Activated CD4-positive, alpha-beta T cell treated with anti-CD3 and anti-CD28 coated beads for 36 hours (primary cell): Measurements from ENCODE around the gene TTC34. TPM values are rescaled to one million over a fixed set of nuclear protein-coding genes. Genes with fewer than 3 reads are reported as not detected.
"Not testable (repeated sequence)": the region's sequence is repeated elsewhere in the genome, so short reads cannot be mapped to it uniquely, and the experiment has no call there.

Experiments used
- ATAC-seq: fragments of 200-7000 bp; cut with Tn5 transposase; one replicate; pipeline ENCODE4 v1.10.0; 2021; ENCODE audit warnings: mild to moderate bottlenecking, moderate library complexity
- CTCF ChIA-PET: fragments of 350-600 bp; sonication (Branson Sonifier 250); formaldehyde crosslinking; loops from one replicate; lab custom pipeline; 2021; ENCODE audit warnings: antibody characterized with exemption; lab: Charles Lee
- POLR2A ChIA-PET: fragments of 350-600 bp; sonication (Branson Sonifier 250); formaldehyde crosslinking; loops from one replicate; lab custom pipeline; 2021; ENCODE audit warnings: antibody characterized with exemption, inconsistent platforms; lab: Charles Lee
- DNase-seq: peaks from one replicate; pipeline ENCODE4 v3.0.0-alpha.2; 2020
- H3K27ac Mint-ChIP-seq: one replicate; pipeline ENCODE4 v1.8.0; 2021; ENCODE audit warnings: mixed read lengths
- H3K27me3 Mint-ChIP-seq: one replicate; pipeline ENCODE4 v1.8.0; 2021; ENCODE audit warnings: mixed read lengths
- H3K36me3 Mint-ChIP-seq: one replicate; pipeline ENCODE4 v1.8.0; 2021; ENCODE audit warnings: low read depth, mixed read lengths
- H3K4me1 Mint-ChIP-seq: one replicate; pipeline ENCODE4 v1.8.0; 2021; ENCODE audit warnings: mixed read lengths
- H3K4me3 Mint-ChIP-seq: one replicate; pipeline ENCODE4 v1.8.0; 2021; ENCODE audit warnings: mild to moderate bottlenecking, moderate library complexity, mixed read lengths
- H3K9me3 Mint-ChIP-seq: one replicate; pipeline ENCODE4 v1.8.0; 2021; ENCODE audit warnings: low read depth, mixed read lengths
- intact Hi-C, 2 experiments: fragments of 100-400 bp; cut with DNase I in 1 of 2; cut with micrococcal nuclease in 1 of 2; formaldehyde crosslinking; loops; one replicate each; pipeline versions ENCODE4 v1.14.2 to v1.15.1; 2022 to 2024; cut with DNase I, micrococcal nuclease
- total RNA-seq, 2 experiments: library from RNA; stranded (reverse); gene quantifications; one replicate each; pipeline ENCODE4 v1.2.3, GENCODE V29; 2021

Gene TTC34
- total RNA-seq, 2 experiments from 2014 or later, result 1.3 TPM

- H3K27ac Mint-ChIP-seq, POLR2A ChIA-PET, H3K9me3 Mint-ChIP-seq, CTCF ChIA-PET, H3K4me3 Mint-ChIP-seq, H3K4me1 Mint-ChIP-seq, H3K36me3 Mint-ChIP-seq, ATAC-seq, DNase-seq: not testable (repeated sequence)
- intact Hi-C loops, result loop anchor here in 1 of 2 experiments (5.0 kb wide), 1 partner anchor 348 kb away; no protein-coding TSS in a partner anchor
- peaks cover 11% of the 10 kb centered on the region for H3K27me3 Mint-ChIP-seq
Measured at GRCh38 chr1:2775333-2775732, 26.2 kb downstream of the TTC34 start.

GRCh38 chr1:2768052-2768451 is 33.4 kb downstream of the TTC34 start:
- H3K4me3 Mint-ChIP-seq, ATAC-seq, H3K9me3 Mint-ChIP-seq, DNase-seq, H3K27me3 Mint-ChIP-seq, H3K27ac Mint-ChIP-seq, H3K36me3 Mint-ChIP-seq, H3K4me1 Mint-ChIP-seq, CTCF ChIA-PET, intact Hi-C loops, POLR2A ChIA-PET: not testable (repeated sequence)

GRCh38 chr1:2759433-2759832 is 42.1 kb downstream of the TTC34 start:
- H3K9me3 Mint-ChIP-seq, H3K27ac Mint-ChIP-seq, DNase-seq, intact Hi-C loops, H3K36me3 Mint-ChIP-seq, ATAC-seq, H3K4me1 Mint-ChIP-seq, H3K27me3 Mint-ChIP-seq, H3K4me3 Mint-ChIP-seq, CTCF ChIA-PET, POLR2A ChIA-PET: not testable (repeated sequence)

- H3K27me3 Mint-ChIP-seq, CTCF ChIA-PET, DNase-seq, intact Hi-C loops, H3K9me3 Mint-ChIP-seq, H3K27ac Mint-ChIP-seq, H3K4me3 Mint-ChIP-seq, H3K36me3 Mint-ChIP-seq, POLR2A ChIA-PET, ATAC-seq, H3K4me1 Mint-ChIP-seq: not testable (repeated sequence)
Measured at GRCh38 chr1:2757519-2757918, 44.0 kb downstream of the TTC34 start.

- ATAC-seq, CTCF ChIA-PET, DNase-seq: not testable (repeated sequence)
Measured at GRCh38 chr1:2755426-2755825, 46.1 kb downstream of the TTC34 start.

GRCh38 chr1:2754597-2754996 is 46.9 kb downstream of the TTC34 start:
- CTCF ChIA-PET, intact Hi-C loops: not testable (repeated sequence)

More at GRCh38 chr1:2755426-2755825, 46.1 kb downstream of the TTC34 start:
- H3K9me3 Mint-ChIP-seq, H3K4me1 Mint-ChIP-seq, intact Hi-C loops, H3K27me3 Mint-ChIP-seq, H3K36me3 Mint-ChIP-seq, H3K27ac Mint-ChIP-seq, POLR2A ChIA-PET, H3K4me3 Mint-ChIP-seq: not testable (repeated sequence)

GRCh38 chr1:2752503-2752902 is 49.0 kb downstream of the TTC34 start:
- ATAC-seq, CTCF ChIA-PET, H3K27ac Mint-ChIP-seq, POLR2A ChIA-PET, H3K27me3 Mint-ChIP-seq, DNase-seq, H3K4me3 Mint-ChIP-seq, intact Hi-C loops, H3K9me3 Mint-ChIP-seq, H3K36me3 Mint-ChIP-seq, H3K4me1 Mint-ChIP-seq: not testable (repeated sequence)

More at GRCh38 chr1:2754597-2754996, 46.9 kb downstream of the TTC34 start:
- H3K9me3 Mint-ChIP-seq, DNase-seq, H3K4me1 Mint-ChIP-seq, ATAC-seq, POLR2A ChIA-PET, H3K4me3 Mint-ChIP-seq, H3K36me3 Mint-ChIP-seq, H3K27me3 Mint-ChIP-seq, H3K27ac Mint-ChIP-seq: not testable (repeated sequence)

- H3K4me1 Mint-ChIP-seq, intact Hi-C loops, DNase-seq, ATAC-seq, H3K36me3 Mint-ChIP-seq, H3K27ac Mint-ChIP-seq, POLR2A ChIA-PET, H3K4me3 Mint-ChIP-seq, H3K9me3 Mint-ChIP-seq, H3K27me3 Mint-ChIP-seq, CTCF ChIA-PET: not testable (repeated sequence)
Measured at GRCh38 chr1:2751866-2752265, 49.6 kb downstream of the TTC34 start.

- CTCF ChIA-PET, H3K9me3 Mint-ChIP-seq, ATAC-seq, POLR2A ChIA-PET, H3K4me1 Mint-ChIP-seq, DNase-seq, H3K36me3 Mint-ChIP-seq, H3K27ac Mint-ChIP-seq, intact Hi-C loops, H3K4me3 Mint-ChIP-seq, H3K27me3 Mint-ChIP-seq: not testable (repeated sequence)
Measured at GRCh38 chr1:2750766-2751730, 50.4 kb downstream of the TTC34 start.

- H3K27me3 Mint-ChIP-seq, H3K4me3 Mint-ChIP-seq, H3K4me1 Mint-ChIP-seq, ATAC-seq, intact Hi-C loops, H3K9me3 Mint-ChIP-seq, H3K27ac Mint-ChIP-seq, POLR2A ChIA-PET, H3K36me3 Mint-ChIP-seq, CTCF ChIA-PET, DNase-seq: not testable (repeated sequence)
Measured at GRCh38 chr1:2750041-2750680, 51.3 kb downstream of the TTC34 start.

- ATAC-seq, H3K36me3 Mint-ChIP-seq, H3K9me3 Mint-ChIP-seq, H3K4me3 Mint-ChIP-seq, DNase-seq, POLR2A ChIA-PET, intact Hi-C loops, H3K4me1 Mint-ChIP-seq, H3K27me3 Mint-ChIP-seq, CTCF ChIA-PET, H3K27ac Mint-ChIP-seq: not testable (repeated sequence)
Measured at GRCh38 chr1:2748626-2749025, 52.9 kb downstream of the TTC34 start.

- ATAC-seq, H3K4me3 Mint-ChIP-seq, POLR2A ChIA-PET: not testable (repeated sequence)
Measured at GRCh38 chr1:2694796-2695195, 106.7 kb downstream of the TTC34 start.

More at GRCh38 chr1:2694796-2695195, 106.7 kb downstream of the TTC34 start:
- H3K36me3 Mint-ChIP-seq, H3K4me1 Mint-ChIP-seq, H3K27ac Mint-ChIP-seq, DNase-seq, H3K9me3 Mint-ChIP-seq, intact Hi-C loops, H3K27me3 Mint-ChIP-seq, CTCF ChIA-PET: not testable (repeated sequence)
